Panc1 (cell line): ENCODE results near the gene NMRAL1. TPM values are rescaled to one million over a fixed set of nuclear protein-coding genes. Genes with fewer than 3 reads are reported as not detected.

Experiments
- ATAC-seq: fragments of 200-7000 bp; cut with Tn5 transposase; 2 replicates; pipeline ENCODE4 v1.9.1; 2020; ENCODE audit warnings: mild to moderate bottlenecking, moderate library complexity
- BruUV-seq: library from RNA; stranded (reverse); fragments of 400-500 nt; replicated peaks from 2 replicates; lab custom pipeline; 2021; lab: Mats Ljungman, UMichigan
- CTCF ChIA-PET: fragments of 300-600 bp; sonication (Branson Sonifier 250); formaldehyde crosslinking; loops from one replicate; lab custom pipeline; 2022; ENCODE audit warnings: antibody characterized with exemption; lab: Charles Lee
- POLR2A ChIA-PET: fragments of 300-600 bp; sonication (Branson Sonifier 250); formaldehyde crosslinking; loops from one replicate; lab custom pipeline; 2022; ENCODE audit warnings: antibody characterized with exemption; lab: Charles Lee
- DNase-seq: peaks from one replicate; pipeline ENCODE4 v3.0.0-alpha.2; 2010; ENCODE audit warnings: low read depth, low spot score
- H3K27ac ChIP-seq: 2 replicates; pipeline ENCODE4 v1.5.1; 2011; ENCODE audit warnings: mild to moderate bottlenecking, low read length, inconsistent platforms
- H3K27me3 ChIP-seq: fragments of 200-500 bp; sonication (Bioruptor generic); 2 replicates; pipeline ENCODE4 v1.6.0; 2014; ENCODE audit warnings: low read length, inconsistent platforms; ENCODE audit not compliant: control insufficient read depth, insufficient read depth
- H3K36me3 ChIP-seq: fragments of 200-500 bp; sonication (Bioruptor generic); 2 replicates; pipeline ENCODE4 v1.5.1; 2014; ENCODE audit warnings: inconsistent platforms, mild to moderate bottlenecking, low read length, moderate library complexity; ENCODE audit not compliant: control insufficient read depth, insufficient read depth
- H3K4me1 ChIP-seq: 2 replicates; pipeline ENCODE4 v1.5.1; 2011; ENCODE audit warnings: inconsistent platforms, mild to moderate bottlenecking, low read length, moderate library complexity; ENCODE audit not compliant: control insufficient read depth, insufficient read depth
- H3K4me3 ChIP-seq, 2 experiments: 2 replicates each; pipeline ENCODE4 v1.5.1; 2011 to 2012; ENCODE audit warnings: low read depth in 2 of 2, low read length in 2 of 2, mild to moderate bottlenecking in 2 of 2, inconsistent platforms in 1 of 2, moderate library complexity in 1 of 2
- H3K9me3 ChIP-seq: fragments of 200-500 bp; sonication (Bioruptor generic); 2 replicates; pipeline ENCODE4 v1.5.1; 2014; ENCODE audit warnings: low read depth, mild to moderate bottlenecking, inconsistent platforms, low read length, moderate library complexity; ENCODE audit not compliant: control insufficient read depth, insufficient read depth
- POLR2AphosphoS5 ChIP-seq: IDR thresholded peaks from 2 replicates; pipeline ENCODE4 v1.6.1; 2012; ENCODE audit warnings: mild to moderate bottlenecking, low read depth, low read length, moderate library complexity
- SIN3A ChIP-seq: IDR thresholded peaks from 2 replicates; pipeline ENCODE4 v1.6.1; 2012; ENCODE audit warnings: low read depth, mild to moderate bottlenecking, low read length, moderate library complexity, borderline replicate concordance; ENCODE audit not compliant: insufficient read depth
- TCF7L2 ChIP-seq: IDR thresholded peaks from 2 replicates; pipeline ENCODE4 v1.6.1; 2011; ENCODE audit warnings: mild to moderate bottlenecking, low read depth, low read length, inconsistent platforms
- in situ Hi-C: cut with HindIII; loops from 2 replicates; pipeline ENCODE4 v1.10.0; 2016; ENCODE audit warnings: low sequenced_read_pairs, low pct_unique_long_range_greater_than_20kb
- intact Hi-C: fragments of 100-400 bp; cut with micrococcal nuclease; formaldehyde crosslinking; loops from one replicate; pipeline ENCODE4 v1.10.0; 2022; ENCODE audit not compliant: unreplicated experiment
- total RNA-seq: library from RNA; stranded (reverse); gene quantifications from one replicate; pipeline ENCODE4 v1.2.1, GENCODE V29; 2021; ENCODE audit not compliant: unreplicated experiment
- TF ChIP-seq, protein P1 (sequence below): fragments of 450-650 bp; IDR thresholded peaks from 2 replicates; pipeline ENCODE4 v1.5.1; 2017; ENCODE audit warnings: mild to moderate bottlenecking
- TF ChIP-seq, protein P2 (sequence below), 2 experiments: IDR thresholded peaks; 2 replicates each; pipeline ENCODE4 v1.6.1; 2011 to 2012; ENCODE audit warnings: low read depth in 2 of 2, control low read depth in 1 of 2, low read length in 1 of 2, mild to moderate bottlenecking in 1 of 2, moderate library complexity in 1 of 2; ENCODE audit not compliant: insufficient read depth in 1 of 2

The NMRAL1 gene
- total RNA-seq, 1 experiment from 2014 or later, result 109 TPM

DNA sequence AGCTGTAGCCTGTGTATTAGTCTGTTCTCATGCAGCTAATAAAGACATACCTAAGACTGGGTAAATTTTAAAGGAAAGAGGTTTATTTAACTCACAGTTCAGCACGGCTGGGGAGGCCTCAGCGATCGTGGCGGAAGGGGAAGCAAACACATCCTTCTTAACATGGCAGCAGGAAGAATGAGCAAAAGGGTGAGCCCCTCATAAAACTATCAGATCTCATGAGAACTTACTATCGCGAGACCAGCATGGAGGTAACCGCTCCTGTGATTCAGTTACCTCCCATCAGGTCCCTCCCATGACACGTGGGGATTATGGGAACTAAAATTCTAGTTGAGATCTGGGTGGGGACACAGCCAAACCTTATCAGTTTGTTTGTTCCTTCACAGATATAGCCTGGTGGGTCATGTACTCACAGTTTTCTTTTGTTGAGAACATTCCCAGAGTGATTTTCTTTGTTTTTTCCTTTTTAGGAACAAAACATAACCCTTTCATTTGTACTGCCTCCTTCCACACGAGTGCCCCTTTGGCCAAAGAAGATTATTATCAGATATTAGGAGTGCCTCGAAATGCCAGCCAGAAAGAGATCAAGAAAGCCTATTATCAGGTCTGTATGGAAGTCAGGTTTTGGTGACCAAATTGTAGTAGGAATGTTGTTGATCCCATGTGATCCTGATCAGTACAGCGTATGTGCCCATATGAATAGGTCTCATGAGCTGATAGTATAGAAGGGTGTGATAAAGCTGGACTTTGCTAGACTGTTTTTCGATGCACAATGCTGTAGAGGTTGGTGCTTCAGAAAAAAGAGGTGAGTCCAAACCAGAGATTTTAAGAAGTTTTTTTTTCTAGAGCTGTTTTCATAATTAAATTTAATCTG is 40.3 kb downstream of the NMRAL1 start:
- intact Hi-C loops, result no loop called here
- no peak overlapping the region for H3K27ac ChIP-seq
- peaks cover 25% of the 10 kb centered on the region for H3K36me3 ChIP-seq
- in situ Hi-C loops, result no loop called here
- no peak overlapping the region for H3K4me3 ChIP-seq
- DNase-seq (no peak), ATAC-seq (no peak)
- no peaks in the 10 kb centered on the region for H3K4me1 ChIP-seq
- TF ChIP-seq TCF7L2 (no peak), SIN3A (no peak), POLR2AphosphoS5 (no peak)
- TF ChIP-seq, protein P1, sequence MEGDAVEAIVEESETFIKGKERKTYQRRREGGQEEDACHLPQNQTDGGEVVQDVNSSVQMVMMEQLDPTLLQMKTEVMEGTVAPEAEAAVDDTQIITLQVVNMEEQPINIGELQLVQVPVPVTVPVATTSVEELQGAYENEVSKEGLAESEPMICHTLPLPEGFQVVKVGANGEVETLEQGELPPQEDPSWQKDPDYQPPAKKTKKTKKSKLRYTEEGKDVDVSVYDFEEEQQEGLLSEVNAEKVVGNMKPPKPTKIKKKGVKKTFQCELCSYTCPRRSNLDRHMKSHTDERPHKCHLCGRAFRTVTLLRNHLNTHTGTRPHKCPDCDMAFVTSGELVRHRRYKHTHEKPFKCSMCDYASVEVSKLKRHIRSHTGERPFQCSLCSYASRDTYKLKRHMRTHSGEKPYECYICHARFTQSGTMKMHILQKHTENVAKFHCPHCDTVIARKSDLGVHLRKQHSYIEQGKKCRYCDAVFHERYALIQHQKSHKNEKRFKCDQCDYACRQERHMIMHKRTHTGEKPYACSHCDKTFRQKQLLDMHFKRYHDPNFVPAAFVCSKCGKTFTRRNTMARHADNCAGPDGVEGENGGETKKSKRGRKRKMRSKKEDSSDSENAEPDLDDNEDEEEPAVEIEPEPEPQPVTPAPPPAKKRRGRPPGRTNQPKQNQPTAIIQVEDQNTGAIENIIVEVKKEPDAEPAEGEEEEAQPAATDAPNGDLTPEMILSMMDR, result no peak
- TF ChIP-seq, protein P2, sequence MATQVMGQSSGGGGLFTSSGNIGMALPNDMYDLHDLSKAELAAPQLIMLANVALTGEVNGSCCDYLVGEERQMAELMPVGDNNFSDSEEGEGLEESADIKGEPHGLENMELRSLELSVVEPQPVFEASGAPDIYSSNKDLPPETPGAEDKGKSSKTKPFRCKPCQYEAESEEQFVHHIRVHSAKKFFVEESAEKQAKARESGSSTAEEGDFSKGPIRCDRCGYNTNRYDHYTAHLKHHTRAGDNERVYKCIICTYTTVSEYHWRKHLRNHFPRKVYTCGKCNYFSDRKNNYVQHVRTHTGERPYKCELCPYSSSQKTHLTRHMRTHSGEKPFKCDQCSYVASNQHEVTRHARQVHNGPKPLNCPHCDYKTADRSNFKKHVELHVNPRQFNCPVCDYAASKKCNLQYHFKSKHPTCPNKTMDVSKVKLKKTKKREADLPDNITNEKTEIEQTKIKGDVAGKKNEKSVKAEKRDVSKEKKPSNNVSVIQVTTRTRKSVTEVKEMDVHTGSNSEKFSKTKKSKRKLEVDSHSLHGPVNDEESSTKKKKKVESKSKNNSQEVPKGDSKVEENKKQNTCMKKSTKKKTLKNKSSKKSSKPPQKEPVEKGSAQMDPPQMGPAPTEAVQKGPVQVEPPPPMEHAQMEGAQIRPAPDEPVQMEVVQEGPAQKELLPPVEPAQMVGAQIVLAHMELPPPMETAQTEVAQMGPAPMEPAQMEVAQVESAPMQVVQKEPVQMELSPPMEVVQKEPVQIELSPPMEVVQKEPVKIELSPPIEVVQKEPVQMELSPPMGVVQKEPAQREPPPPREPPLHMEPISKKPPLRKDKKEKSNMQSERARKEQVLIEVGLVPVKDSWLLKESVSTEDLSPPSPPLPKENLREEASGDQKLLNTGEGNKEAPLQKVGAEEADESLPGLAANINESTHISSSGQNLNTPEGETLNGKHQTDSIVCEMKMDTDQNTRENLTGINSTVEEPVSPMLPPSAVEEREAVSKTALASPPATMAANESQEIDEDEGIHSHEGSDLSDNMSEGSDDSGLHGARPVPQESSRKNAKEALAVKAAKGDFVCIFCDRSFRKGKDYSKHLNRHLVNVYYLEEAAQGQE (IDR thresholded peaks at IDR 0.05; ENCODE audit: insufficient read depth in 1 of 2, low read depth in 2 of 2, low read length in 1 of 2), result no peak
- CTCF ChIA-PET, result no interaction called here
- H3K9me3 ChIP-seq, result no peaks in the 10 kb centered on the region
- POLR2A ChIA-PET, result interaction anchor here (0.7 kb wide), 1 partner anchor 188 kb away, joined by 7 read pairs; no protein-coding TSS in a partner anchor
- no peaks in the 10 kb centered on the region for H3K27me3 ChIP-seq
- BruUV-seq, result no TSS peak

DNA sequence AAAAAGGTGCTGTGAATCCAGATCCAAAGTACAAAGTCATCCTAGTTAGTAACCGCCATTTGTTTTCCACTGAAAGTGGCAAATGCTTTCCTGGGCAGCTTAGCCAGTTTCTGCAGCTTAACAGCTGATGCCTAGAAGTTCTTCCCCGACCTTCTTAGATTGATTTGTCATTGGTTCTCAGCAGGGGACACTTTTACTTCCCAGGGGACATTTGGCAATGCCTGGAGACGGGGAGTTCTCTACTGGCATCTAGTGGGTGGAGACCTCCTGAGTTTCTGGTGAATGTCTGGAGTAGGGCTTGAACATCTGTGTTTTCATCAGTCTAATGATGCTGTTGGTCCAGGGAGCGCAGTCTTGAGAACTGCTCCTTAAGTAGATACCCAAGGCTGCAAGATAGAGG is 41.2 kb downstream of the NMRAL1 start:
- no TSS peak for BruUV-seq
- no peak for DNase-seq
- Histone ChIP-seq H3K27ac (no peak overlapping the region), H3K36me3 (peaks cover 18% of the 10 kb centered on the region), H3K4me1 (no peaks in the 10 kb centered on the region), H3K9me3 (no peaks in the 10 kb centered on the region), H3K27me3 (no peaks in the 10 kb centered on the region), H3K4me3 (no peak overlapping the region)
- intact Hi-C loops, result no loop called here
- in situ Hi-C loops, result no loop called here
- TF ChIP-seq, protein P1, result no peak
- TF ChIP-seq POLR2AphosphoS5 (no peak), TCF7L2 (no peak), SIN3A (no peak)
- TF ChIP-seq, protein P2 (IDR thresholded peaks at IDR 0.05; ENCODE audit: insufficient read depth in 1 of 2, low read depth in 2 of 2, low read length in 1 of 2), result no peak
- no peak for ATAC-seq
- ChIA-PET POLR2A (no interaction called here), CTCF (no interaction called here)
